ENCODE results near the gene LEKR1.

The LEKR1 gene

GRCh38 chr3:157078811-157079185 is 252.6 kb downstream of the LEKR1 start:
- no peak for TF ChIP-seq POLR2A (IDR thresholded peaks at IDR 0.05; ENCODE audit: low read length)
- TF ChIP-seq GATA1 (IDR thresholded peaks at IDR 0.05; ENCODE audit: low read depth, low read length), result no peak
- DNase-seq, result no peak

GRCh38 chr3:157079676-157080369 is 253.7 kb downstream of the LEKR1 start:
- TF ChIP-seq POLR2A (IDR thresholded peaks at IDR 0.05; ENCODE audit: low read length) (no peak), GATA1 (IDR thresholded peaks at IDR 0.05; ENCODE audit: low read depth, low read length) (no peak)
- DNase-seq, result no peak

- TF ChIP-seq POLR2A (IDR thresholded peaks at IDR 0.05; ENCODE audit: low read length), result no peak
- TF ChIP-seq GATA1 (IDR thresholded peaks at IDR 0.05; ENCODE audit: low read depth, low read length), result no peak
Measured at GRCh38 chr3:157081626-157082210, 255.6 kb downstream of the LEKR1 start.

GRCh38 chr3:157082305-157082982 is 256.3 kb downstream of the LEKR1 start:
- no peak for TF ChIP-seq GATA1 (IDR thresholded peaks at IDR 0.05; ENCODE audit: low read depth, low read length)
- TF ChIP-seq POLR2A (IDR thresholded peaks at IDR 0.05; ENCODE audit: low read length), result no peak
- no peak for DNase-seq

More at GRCh38 chr3:157081626-157082210, 255.6 kb downstream of the LEKR1 start:
- no peak for DNase-seq

GRCh38 chr3:157083824-157084223 is 257.7 kb downstream of the LEKR1 start:
- no peak for TF ChIP-seq GATA1 (IDR thresholded peaks at IDR 0.05; ENCODE audit: low read depth, low read length)
- TF ChIP-seq POLR2A (IDR thresholded peaks at IDR 0.05; ENCODE audit: low read length), result no peak
- DNase-seq, result no peak

GRCh38 chr3:157086060-157086750 is 260.1 kb downstream of the LEKR1 start:
- DNase-seq, result no peak
- TF ChIP-seq GATA1 (IDR thresholded peaks at IDR 0.05; ENCODE audit: low read depth, low read length), result no peak
- no peak for TF ChIP-seq POLR2A (IDR thresholded peaks at IDR 0.05; ENCODE audit: low read length)

- no peak for DNase-seq
- no peak for TF ChIP-seq POLR2A (IDR thresholded peaks at IDR 0.05; ENCODE audit: low read length)
- no peak for TF ChIP-seq GATA1 (IDR thresholded peaks at IDR 0.05; ENCODE audit: low read depth, low read length)
Measured at GRCh38 chr3:157086775-157087174, 260.6 kb downstream of the LEKR1 start.

- TF ChIP-seq GATA1 (IDR thresholded peaks at IDR 0.05; ENCODE audit: low read depth, low read length) (no peak), POLR2A (IDR thresholded peaks at IDR 0.05; ENCODE audit: low read length) (no peak)
- no peak for DNase-seq
Measured at GRCh38 chr3:157087373-157087772, 261.2 kb downstream of the LEKR1 start.

- TF ChIP-seq POLR2A (IDR thresholded peaks at IDR 0.05; ENCODE audit: low read length) (no peak), GATA1 (IDR thresholded peaks at IDR 0.05; ENCODE audit: low read depth, low read length) (no peak)
- no peak for DNase-seq
Measured at GRCh38 chr3:157087780-157088600, 261.8 kb downstream of the LEKR1 start.

GRCh38 chr3:157088601-157089454 is 262.7 kb downstream of the LEKR1 start:
- TF ChIP-seq POLR2A (IDR thresholded peaks at IDR 0.05; ENCODE audit: low read length) (peak; percentile 53), GATA1 (IDR thresholded peaks at IDR 0.05; ENCODE audit: low read depth, low read length) (no peak)
- DNase-seq, result no peak

- no peak for DNase-seq
- TF ChIP-seq GATA1 (IDR thresholded peaks at IDR 0.05; ENCODE audit: low read depth, low read length) (no peak), POLR2A (IDR thresholded peaks at IDR 0.05; ENCODE audit: low read length) (no peak)
Measured at GRCh38 chr3:157089455-157090221, 263.5 kb downstream of the LEKR1 start.

All from erythroblast (primary cell).